ENCODE data around the gene PELI3.

The PELI3 gene

DNA sequence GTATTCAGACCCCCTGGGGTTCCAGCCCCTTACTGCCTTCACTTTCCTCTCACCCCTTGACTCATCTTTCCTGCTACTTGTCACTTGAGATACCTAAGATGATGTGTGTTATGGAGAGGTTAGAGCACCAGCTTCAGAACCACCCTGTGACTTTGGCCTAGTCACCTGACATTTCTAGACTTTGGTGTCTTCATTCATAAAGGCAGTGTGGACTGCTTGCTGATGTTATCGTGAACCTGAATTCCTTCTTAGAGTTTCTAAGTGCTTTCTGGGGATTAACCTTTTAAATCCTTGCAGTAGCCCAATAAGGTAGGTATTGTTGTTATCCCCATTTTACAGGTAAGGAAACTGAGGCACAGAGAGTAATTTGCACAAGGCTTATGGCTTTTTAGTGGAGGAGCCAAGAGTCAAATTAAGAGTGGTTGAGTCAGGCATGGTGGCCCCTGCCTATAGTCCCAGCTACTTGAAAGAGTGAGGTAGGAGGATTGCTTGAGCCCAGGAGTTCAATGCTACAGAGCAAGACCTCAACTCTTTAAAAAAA, 38.6 kb downstream of the PELI3 start:
- peaks cover 0 to 15% (median 5%) of the 10 kb centered on the region in 10 experiments; a peak in 12 of 20 replicates for H3K4me1 ChIP-seq
- H3K9ac ChIP-seq: no peak overlapping the region
- H3K27ac ChIP-seq: no peak overlapping the region
- H3K27me3 ChIP-seq: no peaks in the 10 kb centered on the region
- H3K4me3 ChIP-seq: no peak overlapping the region
- H3K36me3 ChIP-seq: peaks cover 40 to 89% (median 59%) of the 10 kb centered on the region in 11 experiments
- H3K9me3 ChIP-seq (replicated peaks in 1 of 11): no peaks in the 10 kb centered on the region
- TF ChIP-seq Cebpa-rat (IDR thresholded peaks at IDR 0.05): no peak
- no peak overlapping the region for H3K4me2 ChIP-seq
- no peaks in the 10 kb centered on the region; a peak in 1 of 22 replicates for H4K20me1 ChIP-seq

DNA sequence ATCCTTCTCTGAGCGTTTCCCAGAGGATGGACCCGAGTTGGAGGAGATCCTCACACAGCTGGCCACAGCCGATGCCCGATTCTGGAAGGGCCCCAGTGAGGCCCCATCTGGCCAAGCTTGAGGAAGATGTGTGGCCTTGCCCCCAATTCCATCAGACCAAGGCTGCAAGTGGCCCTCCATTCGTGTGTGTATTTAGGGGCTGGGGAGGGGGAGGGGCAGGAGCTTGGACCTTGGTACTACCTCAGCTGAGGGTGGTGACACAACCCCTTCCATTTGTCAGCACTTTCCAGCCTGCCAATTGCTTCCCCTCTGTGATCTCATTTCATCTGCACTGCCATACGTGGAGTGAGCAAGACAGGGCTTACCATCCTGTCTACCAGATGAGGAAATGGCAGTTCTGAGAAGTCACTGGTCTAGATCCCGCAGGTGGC, 42.4 kb downstream of the PELI3 start:
- H3K9me3 ChIP-seq (replicated peaks in 1 of 11): no peaks in the 10 kb centered on the region

DNA sequence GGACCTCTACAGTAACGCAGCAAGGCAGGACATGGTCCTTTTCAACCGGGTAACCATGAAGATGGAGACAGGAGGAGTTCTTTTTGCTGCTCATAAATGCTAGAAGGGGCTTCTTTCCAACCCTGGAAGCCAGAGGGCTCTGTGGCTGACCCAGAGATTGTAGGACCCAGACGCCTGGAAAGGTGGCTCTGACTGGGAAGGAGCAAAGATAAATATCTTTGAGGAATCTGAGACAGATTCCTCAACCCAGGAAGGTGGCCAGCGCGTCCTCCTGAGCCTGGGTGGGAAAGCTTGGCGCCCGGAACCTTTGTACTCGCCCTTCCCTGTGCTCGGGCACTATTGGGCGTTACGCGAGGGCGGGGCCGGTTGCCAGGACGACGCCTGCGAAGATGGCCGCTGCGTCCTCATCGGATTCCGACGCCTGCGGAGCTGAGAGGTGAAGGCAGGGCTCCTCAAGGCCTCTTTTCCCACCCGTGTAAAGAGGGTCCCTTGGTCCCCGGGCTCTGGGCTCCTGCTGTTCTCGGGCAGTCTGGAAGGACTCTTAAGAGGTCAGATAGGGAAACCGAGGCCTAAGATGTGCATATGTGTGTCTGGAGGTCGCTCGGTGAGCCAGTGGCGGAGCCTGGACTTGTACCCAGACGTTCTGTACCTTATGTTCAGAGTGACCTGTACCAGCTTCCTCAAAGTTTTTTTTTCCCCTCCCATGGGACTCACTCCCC, 43.7 kb downstream of the PELI3 start, which contains the start of gene BBS1:
Gene BBS1, plus strand, starts transcription at position 365 of the 719 bp plus-strand sequence. Its CDS starts 25 bp downstream, at position 390.
- Histone ChIP-seq H3K4me3 (peak within 1 kb of the TSS; percentile 62 to 81 (median 78)), H4K20me1 (peaks cover 0 to 5% (median 0%) of the 10 kb centered on the region in 11 experiments; a peak in 1 of 22 replicates), H3K27ac (peak within 1 kb of the TSS in 10 of 11 experiments; percentile 56 to 78 (median 63); a peak in 20 of 22 replicates), H3K9ac (peak within 1 kb of the TSS; percentile 48 to 83 (median 76)), H3K36me3 (peaks cover 22 to 76% (median 39%) of the 10 kb centered on the region in 11 experiments), H3K4me2 (peak within 1 kb of the TSS; percentile 84 to 97 (median 94)), H3K27me3 (no peaks in the 10 kb centered on the region), H3K9me3 (replicated peaks in 1 of 11) (no peaks in the 10 kb centered on the region), H3K4me1 (peaks cover 10 to 25% (median 16%) of the 10 kb centered on the region in 10 experiments)
- no peak for TF ChIP-seq Cebpa-rat (IDR thresholded peaks at IDR 0.05)

More for the DNA sequence above, 42.4 kb downstream of the PELI3 start:
- H3K9ac ChIP-seq: no peak overlapping the region
- TF ChIP-seq Cebpa-rat (IDR thresholded peaks at IDR 0.05): no peak
- H3K4me1 ChIP-seq: peaks cover 10 to 25% (median 16%) of the 10 kb centered on the region in 10 experiments
- peak overlapping the region in 3 of 11 experiments; percentile 71 to 95 (median 93); a peak in 5 of 22 replicates for H3K4me2 ChIP-seq
- H3K4me3 ChIP-seq: no peak overlapping the region
- H4K20me1 ChIP-seq: peaks cover 0 to 5% (median 0%) of the 10 kb centered on the region in 11 experiments; a peak in 1 of 22 replicates
- peaks cover 20 to 76% (median 39%) of the 10 kb centered on the region in 11 experiments for H3K36me3 ChIP-seq
- no peaks in the 10 kb centered on the region for H3K27me3 ChIP-seq
- H3K27ac ChIP-seq: no peak overlapping the region

DNA sequence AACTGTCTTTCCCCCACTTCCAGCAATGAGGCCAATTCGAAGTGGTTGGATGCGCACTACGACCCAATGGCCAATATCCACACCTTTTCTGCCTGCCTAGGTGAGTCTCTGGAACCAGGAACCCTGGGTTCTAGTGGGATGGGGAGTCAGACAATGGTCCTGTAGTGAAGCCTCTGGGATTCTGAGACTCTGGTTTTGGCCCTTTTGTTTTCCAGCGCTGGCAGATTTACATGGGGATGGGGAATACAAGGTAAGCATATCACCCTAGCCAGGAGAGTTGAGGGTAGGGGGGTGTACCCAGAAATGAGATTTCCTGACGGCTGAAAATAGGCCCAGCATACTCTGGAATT, 44.3 kb downstream of the PELI3 start:
- Histone ChIP-seq H3K4me2 (peak overlapping the region; percentile 84 to 97 (median 94)), H3K9ac (peak overlapping the region; percentile 48 to 83 (median 76)), H3K36me3 (peaks cover 18 to 74% (median 39%) of the 10 kb centered on the region in 11 experiments), H4K20me1 (peaks cover 0 to 5% (median 0%) of the 10 kb centered on the region in 11 experiments; a peak in 1 of 22 replicates), H3K27me3 (no peaks in the 10 kb centered on the region), H3K4me3 (peak overlapping the region; percentile 62 to 81 (median 78)), H3K4me1 (peaks cover 10 to 25% (median 16%) of the 10 kb centered on the region in 10 experiments), H3K27ac (peak overlapping the region in 10 of 11 experiments; percentile 56 to 78 (median 63); a peak in 17 of 22 replicates), H3K9me3 (replicated peaks in 1 of 11) (no peaks in the 10 kb centered on the region)
- TF ChIP-seq Cebpa-rat (IDR thresholded peaks at IDR 0.05): no peak

DNA sequence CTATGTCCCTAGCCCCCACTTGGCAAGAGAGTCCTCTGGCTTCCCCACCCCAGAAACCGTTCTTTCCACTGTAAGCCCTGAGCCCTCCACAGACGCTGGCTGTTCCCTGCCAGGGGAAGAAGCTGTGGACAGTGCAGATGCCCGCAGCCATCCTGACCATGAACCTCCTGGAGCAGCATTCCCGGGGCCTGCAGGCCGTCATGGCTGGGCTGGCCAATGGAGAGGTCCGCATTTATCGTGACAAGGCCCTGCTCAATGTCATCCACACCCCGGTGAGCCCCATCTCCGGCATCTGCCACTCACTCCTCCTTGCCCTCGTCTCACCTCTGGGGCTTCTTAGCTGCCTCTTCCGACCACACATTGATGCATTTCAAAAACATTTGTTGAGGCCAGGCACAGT, 56.9 kb downstream of the PELI3 start:
- no peaks in the 10 kb centered on the region for H3K27me3 ChIP-seq
- no peaks in the 10 kb centered on the region; a peak in 1 of 22 replicates for H4K20me1 ChIP-seq
- no peaks in the 10 kb centered on the region for H3K4me1 ChIP-seq
- no peak overlapping the region for H3K4me2 ChIP-seq
- no peaks in the 10 kb centered on the region for H3K9me3 ChIP-seq (replicated peaks in 1 of 11)
- no peak overlapping the region for H3K4me3 ChIP-seq
- H3K9ac ChIP-seq: no peak overlapping the region
- no peak overlapping the region for H3K27ac ChIP-seq
- H3K36me3 ChIP-seq: peaks cover 46 to 88% (median 68%) of the 10 kb centered on the region in 11 experiments
- TF ChIP-seq Cebpa-rat (IDR thresholded peaks at IDR 0.05): no peak

DNA sequence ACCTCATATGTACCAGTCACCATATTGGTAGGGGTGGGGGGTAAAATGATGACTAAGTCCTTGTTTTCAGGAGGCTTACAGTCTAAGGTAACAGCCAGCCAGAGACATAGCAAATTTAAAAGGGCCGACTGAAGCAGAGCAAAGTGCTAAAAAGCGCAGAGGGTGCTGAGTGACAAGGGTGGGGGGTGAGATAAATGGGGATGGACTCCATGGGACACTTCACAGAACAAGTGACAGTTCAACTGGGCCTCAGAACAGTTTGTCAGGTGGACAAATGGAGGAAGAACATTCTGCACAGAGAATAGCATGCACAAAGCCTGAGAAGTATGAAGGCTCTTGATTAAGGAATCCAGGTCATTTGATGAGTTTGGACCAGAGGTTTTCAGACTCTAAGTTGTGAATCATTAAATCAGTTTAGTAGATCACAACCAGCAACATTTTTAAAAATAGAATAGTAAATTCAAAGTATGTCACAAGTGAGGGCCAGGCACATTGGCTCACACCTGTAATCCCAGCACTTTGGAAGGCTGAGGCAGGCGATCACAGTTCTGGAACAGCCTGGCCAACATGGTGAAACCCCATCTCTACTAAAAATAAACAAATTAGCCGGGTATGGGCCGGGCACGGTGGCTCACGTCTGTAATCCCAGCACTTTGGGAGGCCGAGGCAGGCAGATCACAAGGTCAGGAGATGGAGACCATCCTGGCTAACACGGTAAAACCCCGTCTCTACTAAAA, 57.8 kb downstream of the PELI3 start:
- no peaks in the 10 kb centered on the region; a peak in 1 of 22 replicates for H4K20me1 ChIP-seq
- H3K9me3 ChIP-seq (replicated peaks in 1 of 11): no peaks in the 10 kb centered on the region
- no peak for TF ChIP-seq Cebpa-rat (IDR thresholded peaks at IDR 0.05)
- H3K4me1 ChIP-seq: no peaks in the 10 kb centered on the region
- no peak overlapping the region for H3K27ac ChIP-seq
- no peak overlapping the region for H3K4me3 ChIP-seq
- no peak overlapping the region for H3K4me2 ChIP-seq
- peaks cover 42 to 79% (median 59%) of the 10 kb centered on the region in 11 experiments for H3K36me3 ChIP-seq
- no peaks in the 10 kb centered on the region for H3K27me3 ChIP-seq
- H3K9ac ChIP-seq: no peak overlapping the region
